ENCODE measurements around the gene RAB22A. TPM values are rescaled to one million over a fixed set of nuclear protein-coding genes. Genes with fewer than 3 reads are reported as not detected.
A peak's percentile ranks its signal among the peaks of the same experiment; 100 is the strongest.

The RAB22A gene
- total and polyA plus RNA-seq, 9 of the 15 experiments (the other 6 are each of a cell fraction or from before 2014, with no cell fraction given): 1.1 to 8.0 (median 6.7) TPM

GRCh38 chr20:58402305-58402704 is 92.8 kb downstream of the RAB22A start:
- 61% methylated on average over 4 of the region's 5 CpGs for WGBS (ENCODE audit: insufficient coverage, low coverage, missing lambda C conversion rate)
- ChIA-PET CTCF (ENCODE audit: low intra/inter-chr PET ratio) (no interaction called here), POLR2A (interaction anchor here (1.0 kb wide), 1 partner anchor 17 kb away, joined by 3 read pairs; no protein-coding TSS in a partner anchor)
- Histone ChIP-seq H3K79me2 (ENCODE audit: control insufficient read depth, insufficient read depth, low read length) (peaks cover 99% of the 10 kb centered on the region), H3K27ac (ENCODE audit: extremely low read depth, low read depth, low read length) (no peak overlapping the region), H3K27me3 (ENCODE audit: control insufficient read depth in 2 of 2, insufficient read depth in 2 of 2, low read length in 2 of 2) (no peaks in the 10 kb centered on the region), H3K36me3 (ENCODE audit: control insufficient read depth, insufficient read depth, low read length) (peaks cover 30% of the 10 kb centered on the region), H3K4me1 (replicated peaks in 1 of 2; ENCODE audit: control insufficient read depth in 2 of 2, insufficient read depth in 2 of 2, low read length in 2 of 2) (peaks cover 9 to 30% of the 10 kb centered on the region in 2 experiments), H3K4me2 (ENCODE audit: insufficient read depth, low read length) (no peak overlapping the region), H2AFZ (ENCODE audit: low read depth, low read length) (no peak overlapping the region), H3K4me3 (no peak overlapping the region), H4K20me1 (replicated peaks; ENCODE audit: control insufficient read depth, insufficient read depth, low read length) (peaks cover 50% of the 10 kb centered on the region), H3K9me1 (ENCODE audit: control insufficient read depth, insufficient read depth, low read length) (no peaks in the 10 kb centered on the region), H3K9ac (ENCODE audit: insufficient read depth in 1 of 2, low read depth in 2 of 2, low read length in 2 of 2) (no peak overlapping the region), H3K9me3 (replicated peaks; ENCODE audit: control insufficient read depth, insufficient read depth, low read depth, low read length) (no peaks in the 10 kb centered on the region)
- ATAC-seq (no peak; the same call in 2 of the 3 replicates), DNase-seq (ENCODE audit: extremely low read depth in 1 of 4, low spot score in 3 of 4) (peak in 1 of 4 experiments; percentile 25), FAIRE-seq (no peak)
- intact Hi-C loops (cut with micrococcal nuclease): no loop called here
- in situ Hi-C loops (cut with MboI): no loop called here
- TF ChIP-seq SIRT6 (IDR thresholded peaks at IDR 0.05; ENCODE audit: low read depth, low read length) (no peak), ZNF740 (CRISPR knock-in tag; IDR thresholded peaks at IDR 0.05) (peak; percentile 75; the same call in 1 of the 2 replicates), ZNF740 (tag; IDR thresholded peaks at IDR 0.05) (peak in 1 of 2 experiments; percentile 52; a peak in 1 of 4 replicates), PKNOX1 (IDR thresholded peaks at IDR 0.05) (peak; percentile 15; the same call in 1 of the 2 replicates), RFX1 (IDR thresholded peaks at IDR 0.05) (peak; percentile 72), SIX5 (IDR thresholded peaks at IDR 0.05; ENCODE audit: borderline replicate concordance in 1 of 2, insufficient read depth in 1 of 2, low read depth in 1 of 2, low read length in 2 of 2) (no peak), FOXK2 (conservative IDR thresholded peaks at IDR 0.05 in 1 of 2, IDR thresholded peaks at IDR 0.05 in 1 of 2; ENCODE audit: low read depth in 2 of 2) (0 out of 4 replicates have a peak, but pooled peaks of 1 of the 2 experiments have one; percentile 30), ZNF384 (IDR thresholded peaks at IDR 0.05; ENCODE audit: low read depth, low read length) (peak; percentile 87)
- no TSS peak for BruUV-seq (replicated peaks)
